Measurements from ENCODE around the gene SPR. TPM values are rescaled to one million over a fixed set of nuclear protein-coding genes. Genes with fewer than 3 reads are reported as not detected.

The SPR gene
- total and polyA plus RNA-seq, 9 of the 15 experiments (the other 6 are each of a cell fraction or from before 2014, with no cell fraction given), result 7.7 to 38.3 (median 26.3) TPM

- H3K27me3 ChIP-seq (ENCODE audit: control insufficient read depth in 2 of 2, insufficient read depth in 2 of 2, low read length in 2 of 2), result peaks cover 4 to 45% of the 10 kb centered on the region in 2 experiments; a peak in 3 of 5 replicates
- no peak for DNase-seq (ENCODE audit: extremely low read depth in 1 of 4, low spot score in 3 of 4)
- no peaks in the 10 kb centered on the region for H3K9me3 ChIP-seq (replicated peaks; ENCODE audit: control insufficient read depth, insufficient read depth, low read depth, low read length)
- ATAC-seq, result no peak
- no peak overlapping the region for H2AFZ ChIP-seq (ENCODE audit: low read depth, low read length)
- H3K27ac ChIP-seq (ENCODE audit: extremely low read depth, low read depth, low read length), result no peak overlapping the region
- intact Hi-C loops (cut with micrococcal nuclease) (no loop called here), in situ Hi-C loops (cut with MboI) (no loop called here)
- H3K79me2 ChIP-seq (ENCODE audit: control insufficient read depth, insufficient read depth, low read length), result no peaks in the 10 kb centered on the region
- H3K4me1 ChIP-seq (replicated peaks in 1 of 2; ENCODE audit: control insufficient read depth in 2 of 2, insufficient read depth in 2 of 2, low read length in 2 of 2), result peaks cover 5 to 11% of the 10 kb centered on the region in 2 experiments; a peak in 3 of 5 replicates
- H3K9me1 ChIP-seq (ENCODE audit: control insufficient read depth, insufficient read depth, low read length), result no peaks in the 10 kb centered on the region
- no peak overlapping the region for H3K4me2 ChIP-seq (ENCODE audit: insufficient read depth, low read length)
- BruUV-seq (replicated peaks), result no TSS peak
- ChIA-PET CTCF (ENCODE audit: low intra/inter-chr PET ratio) (no interaction called here), POLR2A (no interaction called here)
- H3K4me3 ChIP-seq, result no peak overlapping the region
- H3K36me3 ChIP-seq (ENCODE audit: control insufficient read depth, insufficient read depth, low read length), result no peaks in the 10 kb centered on the region
- no peak overlapping the region for H3K9ac ChIP-seq (ENCODE audit: insufficient read depth in 1 of 2, low read depth in 2 of 2, low read length in 2 of 2)
- TF ChIP-seq ZKSCAN8 (CRISPR knock-in tag; IDR thresholded peaks at IDR 0.05), result no peak
- no peak for TF ChIP-seq HDAC2 (IDR thresholded peaks at IDR 0.05)
- TF ChIP-seq ZNF140 (CRISPR knock-in tag; IDR thresholded peaks at IDR 0.05), result no peak
- TF ChIP-seq ZBTB7A (IDR thresholded peaks at IDR 0.05; ENCODE audit: borderline replicate concordance, control insufficient read depth, low read depth, low read length), result no peak
- TF ChIP-seq IFI16 (CRISPR knock-in tag; IDR thresholded peaks at IDR 0.05), result no peak
- WGBS (ENCODE audit: insufficient coverage, low coverage, missing lambda C conversion rate), result 10% methylated on average over 18 of the region's 18 CpGs
- H4K20me1 ChIP-seq (replicated peaks; ENCODE audit: control insufficient read depth, insufficient read depth, low read length), result peaks cover 8% of the 10 kb centered on the region
- FAIRE-seq, result no peak
Observed at GRCh38 chr2:72897785-72898584, 10.8 kb downstream of the SPR start.

DNA sequence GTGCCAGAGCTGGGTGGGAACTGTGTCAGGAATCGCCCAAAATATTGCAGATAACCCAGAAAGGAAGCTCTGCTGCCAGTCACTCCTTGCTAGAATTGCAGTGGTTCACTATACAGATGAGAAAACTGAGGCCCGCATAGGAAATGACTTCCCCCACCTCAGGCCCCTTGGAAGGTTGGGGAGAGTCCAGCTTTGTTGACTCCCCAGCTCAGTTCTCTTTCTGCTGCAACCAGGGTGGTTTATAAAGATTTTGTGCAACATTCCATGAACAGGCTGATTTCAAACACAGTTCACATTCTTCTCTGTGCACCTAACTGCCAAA, 11.3 kb downstream of the SPR start:
- no TSS peak for BruUV-seq (replicated peaks)
- DNase-seq (ENCODE audit: extremely low read depth in 1 of 4, low spot score in 3 of 4) (no peak), FAIRE-seq (no peak), ATAC-seq (no peak)
- POLR2A ChIA-PET, result no interaction called here
- H3K4me3 ChIP-seq, result no peak overlapping the region
- H3K79me2 ChIP-seq (ENCODE audit: control insufficient read depth, insufficient read depth, low read length), result no peaks in the 10 kb centered on the region
- TF ChIP-seq ZNF239 (CRISPR knock-in tag; IDR thresholded peaks at IDR 0.05), result no peak
- TF ChIP-seq HMGXB4 (CRISPR knock-in tag; IDR thresholded peaks at IDR 0.05), result no peak
- no peak for TF ChIP-seq RBM15 (IDR thresholded peaks at IDR 0.05; ENCODE audit: insufficient read depth, low read length)
- TF ChIP-seq RBM25 (IDR thresholded peaks at IDR 0.05; ENCODE audit: low read depth, low read length, severe bottlenecking), result peak; percentile 28
- no peak overlapping the region for H3K27ac ChIP-seq (ENCODE audit: extremely low read depth, low read depth, low read length)
- intact Hi-C loops (cut with micrococcal nuclease) (no loop called here), in situ Hi-C loops (cut with MboI) (no loop called here)
- no peaks in the 10 kb centered on the region for H3K9me3 ChIP-seq (replicated peaks; ENCODE audit: control insufficient read depth, insufficient read depth, low read depth, low read length)
- 0% methylated on average over 2 of the region's 2 CpGs for WGBS (ENCODE audit: insufficient coverage, low coverage, missing lambda C conversion rate)
- peaks cover 7% of the 10 kb centered on the region for H4K20me1 ChIP-seq (replicated peaks; ENCODE audit: control insufficient read depth, insufficient read depth, low read length)
- H3K9me1 ChIP-seq (ENCODE audit: control insufficient read depth, insufficient read depth, low read length), result no peaks in the 10 kb centered on the region
- no peak overlapping the region for H3K4me2 ChIP-seq (ENCODE audit: insufficient read depth, low read length)
- no peaks in the 10 kb centered on the region for H3K36me3 ChIP-seq (ENCODE audit: control insufficient read depth, insufficient read depth, low read length)
- no peak overlapping the region for H2AFZ ChIP-seq (ENCODE audit: low read depth, low read length)
- CTCF ChIA-PET (ENCODE audit: low intra/inter-chr PET ratio), result no interaction called here
- peaks cover 5 to 11% of the 10 kb centered on the region in 2 experiments; a peak in 3 of 5 replicates for H3K4me1 ChIP-seq (replicated peaks in 1 of 2; ENCODE audit: control insufficient read depth in 2 of 2, insufficient read depth in 2 of 2, low read length in 2 of 2)
- no peak overlapping the region for H3K9ac ChIP-seq (ENCODE audit: insufficient read depth in 1 of 2, low read depth in 2 of 2, low read length in 2 of 2)
- H3K27me3 ChIP-seq (ENCODE audit: control insufficient read depth in 2 of 2, insufficient read depth in 2 of 2, low read length in 2 of 2), result peaks cover 4 to 45% of the 10 kb centered on the region in 2 experiments; a peak in 3 of 5 replicates

All from K562 (cell line).